Activated CD8-positive, alpha-beta memory T cell treated with anti-CD3 and anti-CD28 coated beads for 1 hour (primary cell): ENCODE data around the gene JAK3.
"Not testable (repeated sequence)": the region's sequence is repeated elsewhere in the genome, so short reads cannot be mapped to it uniquely, and the experiment has no call there.

Experiments used
- DNase-seq, 2 donors: peaks; one replicate each; pipeline ENCODE4 v3.0.0-alpha.2; 2020; ENCODE audit warnings: low read depth in 1 of 2; ENCODE audit errors: extremely low read depth in 1 of 2

The JAK3 gene

DNA sequence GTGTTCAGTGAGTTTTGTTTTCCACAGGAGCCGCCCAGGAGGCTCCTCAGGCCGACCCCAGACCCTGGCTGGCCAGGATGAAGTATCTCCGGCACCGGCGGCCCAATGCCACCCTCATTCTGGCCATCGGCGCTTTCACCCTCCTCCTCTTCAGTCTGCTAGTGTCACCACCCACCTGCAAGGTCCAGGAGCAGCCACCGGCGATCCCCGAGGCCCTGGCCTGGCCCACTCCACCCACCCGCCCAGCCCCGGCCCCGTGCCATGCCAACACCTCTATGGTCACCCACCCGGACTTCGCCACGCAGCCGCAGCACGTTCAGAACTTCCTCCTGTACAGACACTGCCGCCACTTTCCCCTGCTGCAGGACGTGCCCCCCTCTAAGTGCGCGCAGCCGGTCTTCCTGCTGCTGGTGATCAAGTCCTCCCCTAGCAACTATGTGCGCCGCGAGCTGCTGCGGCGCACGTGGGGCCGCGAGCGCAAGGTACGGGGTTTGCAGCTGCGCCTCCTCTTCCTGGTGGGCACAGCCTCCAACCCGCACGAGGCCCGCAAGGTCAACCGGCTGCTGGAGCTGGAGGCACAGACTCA lies 40.0 kb downstream of the JAK3 start:
- no peak for DNase-seq

DNA sequence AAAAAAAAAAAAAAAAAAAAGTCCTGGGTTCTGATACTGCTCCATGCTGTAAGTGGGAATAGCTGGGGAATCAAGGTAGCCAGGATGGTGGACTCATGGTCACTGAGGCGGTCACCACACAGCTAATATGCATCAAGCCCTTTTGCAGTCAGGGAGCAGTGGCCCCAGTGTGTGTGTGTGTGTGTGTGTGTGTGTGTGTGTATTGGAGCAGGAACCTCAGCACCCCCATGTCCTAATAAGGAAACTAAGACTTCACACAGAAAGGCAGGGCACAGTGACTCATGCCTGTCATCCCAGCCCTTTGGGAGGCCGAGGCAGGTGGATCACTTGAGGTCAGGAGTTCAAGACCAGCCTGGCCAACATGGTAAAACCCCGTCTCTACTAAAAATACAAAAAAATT lies 40.8 kb downstream of the JAK3 start:
- no peak for DNase-seq

DNA sequence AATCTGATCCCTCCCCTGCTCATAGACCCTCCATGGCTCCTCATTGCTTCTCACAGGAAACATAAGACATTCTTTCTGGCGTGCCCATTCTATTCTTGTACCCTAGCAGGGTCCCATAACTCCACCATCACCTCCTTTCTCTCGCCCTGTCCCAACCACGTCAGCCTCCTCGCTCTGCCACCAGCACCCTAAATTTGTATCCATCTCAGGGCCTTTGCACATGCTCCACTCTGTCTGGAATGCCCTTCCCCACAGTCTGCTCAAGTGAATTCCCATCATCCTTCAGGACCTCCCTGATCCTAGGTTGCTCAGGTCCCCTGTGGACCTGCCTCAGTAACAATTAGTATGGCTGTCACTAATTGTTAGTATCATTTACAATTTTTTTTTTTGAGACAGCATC lies 42.4 kb downstream of the JAK3 start:
- DNase-seq, result no peak

- no peak for DNase-seq
These were observed 44.4 kb downstream of the JAK3 start for GRCh38 chr19:17803264-17803896.

DNA sequence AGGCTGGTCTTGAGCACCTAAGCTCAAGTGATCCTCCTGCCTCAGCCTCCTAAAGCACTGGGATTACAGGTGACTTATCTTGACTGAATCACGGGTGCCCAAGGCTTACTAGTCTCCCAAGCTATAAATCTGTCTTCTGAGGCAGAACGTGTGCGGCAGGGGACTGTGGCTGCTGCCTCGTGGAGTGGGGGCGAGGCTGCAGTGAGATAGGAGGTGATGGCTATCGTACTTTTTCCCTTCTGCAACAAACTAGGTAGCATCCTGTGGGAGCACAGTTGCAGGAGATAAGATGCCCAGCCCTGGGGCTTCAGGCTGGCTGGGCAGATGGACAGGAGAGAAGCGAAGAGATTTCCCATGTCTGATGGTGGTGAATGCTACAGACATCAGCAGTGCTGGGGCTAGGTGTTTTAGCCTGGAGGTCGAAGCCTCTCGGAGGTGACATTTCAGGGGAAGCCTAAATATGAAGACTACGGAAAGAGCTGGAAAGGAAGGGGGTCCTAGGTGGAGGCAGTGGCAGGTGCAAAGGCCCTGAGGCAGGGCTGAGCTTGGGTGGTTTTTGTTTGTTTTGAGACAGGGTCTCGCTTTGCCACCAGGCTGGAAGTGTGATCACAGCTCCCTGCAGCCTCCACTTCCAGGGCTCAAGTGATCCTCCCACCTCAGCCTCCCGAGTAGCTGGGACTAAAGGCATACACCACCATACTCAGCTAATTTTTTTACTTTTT lies 45.5 kb downstream of the JAK3 start:
- DNase-seq, result no peak

DNA sequence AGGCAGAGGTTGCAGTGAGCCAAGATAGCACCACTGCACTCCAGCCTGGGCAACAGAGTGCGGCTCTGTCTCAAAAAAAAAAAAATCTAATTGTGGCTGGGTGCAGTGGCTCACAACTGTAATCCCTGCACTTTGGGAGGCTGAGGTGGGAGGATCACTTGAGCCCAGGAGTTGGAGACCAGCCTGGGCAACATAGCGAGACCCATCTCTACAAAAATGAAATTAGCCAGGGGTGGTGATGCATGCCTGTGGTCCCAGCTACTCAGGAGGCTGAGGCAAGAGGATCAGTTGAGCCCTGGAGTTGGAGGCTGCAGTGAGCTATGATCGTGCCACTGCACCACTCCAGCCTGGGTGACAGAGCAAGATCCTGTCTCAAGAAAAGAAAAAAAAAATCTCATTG lies 49.2 kb downstream of the JAK3 start:
- not testable (repeated sequence) for DNase-seq

DNA sequence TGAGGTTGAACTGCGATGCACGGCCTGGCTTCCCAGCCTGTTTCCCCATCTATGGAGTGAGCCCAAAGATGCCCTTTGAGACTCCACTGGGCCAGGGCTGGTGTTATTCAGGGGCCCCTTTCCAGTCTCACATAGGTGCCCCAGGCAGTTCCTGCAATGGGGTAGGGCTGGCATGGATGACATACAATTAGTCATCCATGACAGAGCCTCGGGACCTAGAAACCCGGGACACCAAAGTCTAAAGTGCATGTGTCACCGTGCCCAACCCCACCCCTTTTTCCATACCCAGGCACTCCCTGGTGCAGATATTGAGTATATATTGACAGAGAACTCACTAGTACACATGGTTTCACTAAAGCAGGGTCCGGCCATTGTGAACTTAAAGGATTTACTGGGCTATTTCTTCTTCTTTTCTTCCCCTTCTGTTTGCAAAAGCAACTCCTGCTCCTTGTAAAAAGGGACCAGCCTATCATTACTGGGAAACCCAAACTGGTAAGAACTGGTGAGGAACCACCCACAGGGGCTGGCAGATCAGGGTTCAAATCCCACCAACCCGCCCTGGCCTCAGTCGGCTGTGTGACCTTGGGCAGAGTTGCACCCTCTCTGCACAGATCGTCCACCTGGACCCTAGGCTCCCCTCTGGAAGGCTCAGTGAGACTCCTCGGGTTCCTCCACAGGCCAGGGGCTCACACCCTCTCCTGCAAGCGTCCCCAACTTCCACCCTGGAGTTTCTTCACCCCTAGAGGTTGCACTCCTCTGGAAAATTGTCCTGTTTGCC lies 50.2 kb downstream of the JAK3 start:
- DNase-seq, result no peak

DNA sequence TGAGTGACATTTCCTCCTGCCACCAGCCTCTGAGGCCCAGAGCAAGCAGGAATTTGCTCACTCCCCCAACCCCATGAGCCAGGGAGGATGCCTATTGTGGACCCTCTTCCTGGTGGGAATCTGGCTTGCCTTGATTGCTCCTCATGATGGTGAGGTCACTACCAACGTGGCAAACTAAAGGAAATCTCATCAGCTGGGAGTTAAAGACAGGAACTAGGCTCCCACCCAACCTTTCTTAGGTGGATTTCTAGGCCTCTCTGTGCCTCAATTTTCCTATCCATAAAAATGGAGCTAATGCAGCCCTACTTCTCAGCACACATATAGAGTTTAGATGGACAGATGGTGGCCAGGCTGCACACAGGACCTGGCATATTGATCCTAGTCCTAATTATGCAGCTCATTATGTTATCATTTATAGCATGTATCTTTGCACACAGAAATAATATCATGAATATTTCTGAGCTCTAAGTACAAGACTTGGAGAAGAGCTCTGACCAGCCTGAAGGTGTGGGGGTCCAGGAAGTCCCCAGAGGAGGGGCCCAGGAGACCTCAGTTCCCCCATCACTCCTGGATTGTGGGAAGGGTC lies 50.9 kb downstream of the JAK3 start:
- no peak for DNase-seq

DNA sequence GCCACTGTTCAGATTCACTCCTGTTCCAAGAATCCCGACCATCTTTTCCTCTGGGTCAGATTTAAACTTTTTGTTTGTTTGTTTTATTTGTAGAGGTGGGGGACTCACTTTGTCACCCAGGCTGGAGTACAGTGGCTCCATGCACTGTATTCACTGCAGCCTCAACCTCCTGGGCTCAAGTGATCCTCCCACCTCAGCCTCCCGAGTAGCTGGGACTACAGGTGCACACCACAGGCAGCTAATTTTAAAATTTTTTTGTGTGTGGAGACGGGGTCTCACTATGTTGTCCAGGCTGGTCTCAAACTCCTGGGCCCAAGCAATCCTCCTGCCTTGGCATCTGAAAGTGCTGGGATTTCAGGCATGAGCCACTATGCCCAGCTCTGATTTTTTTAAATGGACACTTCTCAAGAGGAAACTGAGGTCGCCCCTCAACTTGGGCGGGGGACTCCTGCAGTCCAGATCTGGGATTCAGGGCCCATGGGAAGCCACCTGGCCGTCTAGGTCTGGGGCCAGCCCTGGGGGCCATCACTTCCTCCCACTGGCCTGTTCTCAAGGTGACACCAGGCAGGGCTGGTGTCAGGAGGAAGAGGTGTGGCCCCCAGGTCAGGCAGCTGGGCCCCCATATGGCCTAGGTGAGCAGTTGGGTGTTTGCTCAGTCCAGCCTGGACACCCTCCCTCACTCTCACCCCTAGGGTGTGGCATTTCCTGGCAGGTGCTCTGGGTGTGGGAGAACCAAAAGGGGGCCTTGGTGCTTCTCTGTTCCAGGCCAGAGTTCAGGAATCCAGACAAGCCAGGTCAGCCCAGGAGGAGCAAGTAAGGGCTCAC lies 51.6 kb downstream of the JAK3 start:
- no peak for DNase-seq

- no peak for DNase-seq
These were observed 52.3 kb downstream of the JAK3 start for GRCh38 chr19:17795495-17795856.

GRCh38 chr19:17794731-17795494 lies 52.9 kb downstream of the JAK3 start, which contains the start of gene B3GNT3:
B3GNT3 (plus strand) TSS chr19:17795138; CDS start chr19:17807808, 12,670 bp downstream.
- DNase-seq, result no peak

- no peak for DNase-seq
These were observed 53.4 kb downstream of the JAK3 start for GRCh38 chr19:17794412-17794730.

GRCh38 chr19:17790059-17790780 lies 57.6 kb downstream of the JAK3 start:
- no peak for DNase-seq

DNA sequence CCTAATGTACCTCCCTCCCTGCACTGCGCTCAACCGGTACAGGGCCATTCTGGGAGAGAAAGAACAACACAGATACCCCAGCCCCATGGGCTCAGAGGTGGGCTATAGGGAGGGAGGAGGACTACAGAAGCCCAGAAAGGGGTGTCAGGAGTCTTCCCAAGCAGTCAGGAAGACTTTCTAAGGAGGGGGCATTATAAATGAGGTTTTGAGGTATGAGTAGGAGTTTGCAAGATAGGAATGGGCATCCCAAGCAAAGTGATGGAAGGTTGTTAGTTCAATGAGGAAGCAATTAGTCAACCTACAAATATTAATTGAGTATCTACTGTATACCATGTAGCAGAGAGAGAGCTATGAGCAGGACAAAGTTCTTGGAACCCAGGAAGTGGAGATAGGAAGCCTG lies 59.1 kb downstream of the JAK3 start:
- DNase-seq, result no peak

DNA sequence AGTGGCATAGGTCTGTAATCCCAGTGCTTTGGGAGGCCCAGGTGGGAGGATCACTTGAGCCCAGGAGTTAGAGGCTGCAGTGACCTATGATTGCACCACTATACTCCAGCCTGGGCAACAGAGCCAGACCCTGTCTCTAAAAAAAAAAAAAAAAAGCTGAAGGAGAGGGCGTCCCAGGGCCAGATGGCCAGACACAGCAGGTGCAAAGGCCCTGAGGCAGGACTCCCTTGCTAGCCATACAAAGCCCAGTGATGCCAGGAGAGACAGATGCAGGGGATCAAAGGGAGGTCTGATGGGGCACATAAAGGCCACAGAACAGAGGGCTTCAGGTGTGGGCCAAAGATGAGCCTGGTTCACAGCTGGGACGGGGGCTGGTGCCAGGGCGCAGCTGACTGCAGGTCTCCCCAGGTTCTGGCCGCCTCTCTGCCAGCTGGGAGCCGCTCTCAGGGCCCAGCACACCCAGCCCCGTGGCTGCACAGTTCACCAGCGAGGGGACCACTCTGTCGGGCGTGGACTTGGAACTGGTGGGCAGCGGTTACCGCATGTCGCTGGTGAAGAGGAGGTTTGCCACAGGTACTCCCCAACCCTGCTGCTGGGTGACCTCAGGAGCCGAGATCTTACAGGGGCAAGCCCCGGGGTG lies 60.4 kb downstream of the JAK3 start:
- DNase-seq, result no peak

DNA sequence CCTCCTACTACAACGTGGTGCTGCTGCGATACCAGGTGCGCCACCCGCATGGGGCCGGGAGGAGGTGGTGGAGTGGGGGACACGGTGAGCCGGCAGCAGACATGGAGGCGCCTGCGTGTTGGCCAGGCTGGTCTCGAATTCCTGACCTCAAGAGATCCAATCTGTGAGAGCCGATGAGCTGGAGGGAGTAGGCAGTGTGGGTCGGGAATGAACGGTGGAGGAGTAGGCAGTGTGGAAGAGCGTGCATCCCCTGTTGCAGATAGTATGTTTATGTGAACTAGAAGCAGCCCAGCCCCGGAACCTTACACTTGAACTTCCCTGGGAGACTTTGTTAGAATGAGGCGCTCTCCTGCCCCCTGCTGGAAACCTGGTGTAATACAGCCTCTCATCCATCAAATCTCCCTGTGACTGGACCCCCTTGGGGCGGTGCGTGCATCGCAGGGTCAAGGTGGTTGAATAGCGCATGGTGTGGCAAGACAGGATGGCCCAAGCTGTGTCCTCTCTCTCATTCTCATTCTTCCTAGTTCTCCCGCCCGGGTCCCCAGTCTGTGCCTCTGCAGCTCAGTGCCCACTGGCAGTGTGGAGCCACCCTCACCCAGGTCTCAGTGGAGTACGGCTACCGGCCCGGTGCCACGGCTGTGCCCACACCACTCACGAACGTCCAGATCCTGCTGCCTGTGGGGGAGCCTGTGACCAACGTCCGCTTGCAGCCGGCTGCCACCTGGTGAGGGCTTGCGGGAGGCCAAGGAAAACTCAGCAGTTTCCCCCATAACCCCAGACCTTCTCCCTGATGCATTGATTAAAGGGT lies 63.4 kb downstream of the JAK3 start:
- DNase-seq, result peak; percentile 44 to 59

DNA sequence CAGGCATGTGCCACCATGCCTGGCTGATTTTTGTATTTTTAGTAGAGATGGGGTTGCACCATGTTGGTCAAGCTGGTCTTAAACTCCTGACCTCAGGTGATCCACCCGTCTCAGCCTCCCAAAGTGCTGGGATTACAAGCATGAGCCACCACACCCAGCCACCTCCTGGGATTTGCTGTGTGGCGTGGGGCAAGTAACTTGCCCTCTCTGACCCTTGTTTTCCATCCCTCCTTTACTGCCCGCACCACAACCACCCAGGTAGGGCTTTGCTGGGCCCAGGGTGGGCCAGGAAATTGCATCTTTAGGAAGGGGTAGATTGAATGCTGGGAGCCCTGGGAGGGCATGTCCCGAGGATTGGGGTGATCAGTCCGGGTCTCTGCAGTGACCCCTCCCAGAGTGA lies 64.1 kb downstream of the JAK3 start:
- DNase-seq, result not testable (repeated sequence)

DNA sequence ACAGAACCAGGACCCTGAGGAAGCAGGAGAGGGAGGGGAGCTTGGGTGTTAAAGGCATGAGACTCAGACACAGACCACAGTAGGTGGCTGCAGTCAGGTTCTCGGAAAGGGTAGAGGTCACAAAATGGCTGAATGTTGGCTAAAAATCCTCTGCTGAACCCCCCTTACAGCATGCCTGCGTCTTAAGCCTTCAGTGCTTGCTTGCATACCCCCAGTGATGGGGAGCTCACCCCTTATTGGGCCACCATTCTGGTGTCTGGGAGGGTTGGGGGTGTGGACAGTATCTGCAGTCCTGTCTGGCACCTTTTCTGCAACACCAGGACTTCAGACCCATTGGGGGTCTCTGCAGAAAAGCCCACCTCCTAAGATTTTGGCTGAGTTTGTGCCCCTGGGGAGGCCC lies 67.0 kb downstream of the JAK3 start:
- no peak for DNase-seq
